Aorta (tissue), 5 donors: ENCODE data around the gene OR9A4. TPM values are rescaled to one million over a fixed set of nuclear protein-coding genes. Genes with fewer than 3 reads are reported as not detected.

Source experiments
- ATAC-seq: fragments of 200-7000 bp; cut with Tn5 transposase; one replicate; pipeline ENCODE4 v1.9.1; 2022; ENCODE audit warnings: moderate library complexity; ENCODE audit not compliant: low FRiP score
- DNase-seq, 2 donors: peaks; one replicate each; pipeline ENCODE4 v3.0.0-alpha.2; 2020
- H3K27ac ChIP-seq, 2 donors: one replicate each; pipeline ENCODE4 v1.5.1; 2013; ENCODE audit warnings: low read length in 2 of 2, mild to moderate bottlenecking in 2 of 2, moderate library complexity in 2 of 2, control low read depth in 1 of 2, inconsistent platforms in 1 of 2, low read depth in 1 of 2
- H3K27me3 ChIP-seq, 2 donors: one replicate each; pipeline ENCODE4 v1.6.1; 2013; ENCODE audit warnings: control low read depth in 1 of 2, low read length in 1 of 2, mild to moderate bottlenecking in 1 of 2, moderate library complexity in 1 of 2; ENCODE audit not compliant: insufficient read depth in 2 of 2, control insufficient read depth in 1 of 2
- H3K36me3 ChIP-seq, 2 donors: one replicate each; pipeline ENCODE4 v1.6.1; 2013; ENCODE audit warnings: control low read depth in 1 of 2, low read length in 1 of 2, mild to moderate bottlenecking in 1 of 2; ENCODE audit not compliant: insufficient read depth in 2 of 2, control insufficient read depth in 1 of 2
- H3K4me1 ChIP-seq, 2 donors: one replicate each; pipeline ENCODE4 v1.6.1; 2013; ENCODE audit warnings: low read length in 2 of 2, control low read depth in 1 of 2, mild to moderate bottlenecking in 1 of 2, moderate library complexity in 1 of 2; ENCODE audit not compliant: insufficient read depth in 2 of 2, control insufficient read depth in 1 of 2
- H3K4me3 ChIP-seq, 2 donors: one replicate each; pipeline ENCODE4 v1.5.1; 2013; ENCODE audit warnings: low read length in 2 of 2, control low read depth in 1 of 2, mild to moderate bottlenecking in 1 of 2
- H3K9me3 ChIP-seq: one replicate; pipeline ENCODE4 v1.6.1; 2013; ENCODE audit warnings: mild to moderate bottlenecking, low read length; ENCODE audit not compliant: control insufficient read depth
- WGBS, 2 donors: extraction: QIAGEN DNeasy Blood & Tissue Kit; methylation state at CpG; one replicate each; pipeline ENCODE4 v1.1.7; 2013; 5-methylcytosine and 5-hydroxymethylcytosine counted together
- intact Hi-C, 2 donors: fragments of 100-400 bp; cut with DNase I; formaldehyde crosslinking; loops; one replicate each; pipeline versions ENCODE4 v1.14.2 to v1.15.0; 2022
- polyA plus RNA-seq, 2 donors: library from polyadenylated mRNA; stranded (reverse); fragments of 200-250 nt; gene quantifications; one replicate each; pipeline ENCODE4 v1.2.3, GENCODE V29; 2013
- total RNA-seq, 2 donors: library from RNA; stranded (reverse); fragmentation: NEBNext Ultra II Directional; extraction: Animal tissue kit (Norgen Biotek cat#: 25700); gene quantifications; one replicate each; pipeline ENCODE4 v1.2.1, GENCODE V29; 2021
- donor health status: healthy with polysubstance abuse.
- donor health status: Bipolar disorder and iron deficiency.
- donor health status: DM: no; HTN: no; CAD: no.
- donor health status: DM: no; HTN: no; CAD: no.
- donor health status: DM: yes; HTN: yes; CAD: no.

The OR9A4 gene
- total and polyA plus RNA-seq, 4 donors = 0.36 TPM; not detected in 3

- intact Hi-C loops = no loop called here
- WGBS, 2 donors = 79 to 95% methylated on average over 1 of the region's 1 CpG
- Histone ChIP-seq H3K4me1 (no peaks in the 10 kb centered on the region), H3K27me3 (no peaks in the 10 kb centered on the region), H3K27ac (no peak overlapping the region), H3K9me3 (no peaks in the 10 kb centered on the region), H3K4me3 (no peak overlapping the region), H3K36me3 (no peaks in the 10 kb centered on the region)
- DNase-seq (no peak), ATAC-seq (no peak)
Observed at GRCh38 chr7:141950806-141951205, 34.6 kb downstream of the OR9A4 start.

- intact Hi-C loops = no loop called here
- Histone ChIP-seq H3K27me3 (no peaks in the 10 kb centered on the region), H3K4me3 (no peak overlapping the region), H3K4me1 (no peaks in the 10 kb centered on the region), H3K36me3 (no peaks in the 10 kb centered on the region), H3K27ac (no peak overlapping the region), H3K9me3 (no peaks in the 10 kb centered on the region)
- WGBS, 2 donors = 80 to 86% methylated on average over 1 of the region's 1 CpG
- DNase-seq = no peak
- no peak for ATAC-seq
Observed at GRCh38 chr7:141952461-141952860, 36.3 kb downstream of the OR9A4 start.

GRCh38 chr7:141954334-141954733 lies 38.1 kb downstream of the OR9A4 start:
- Histone ChIP-seq H3K27me3 (no peaks in the 10 kb centered on the region), H3K36me3 (no peaks in the 10 kb centered on the region), H3K9me3 (no peaks in the 10 kb centered on the region), H3K4me1 (no peaks in the 10 kb centered on the region), H3K4me3 (no peak overlapping the region), H3K27ac (no peak overlapping the region)
- 82 to 84% methylated on average over 1 of the region's 1 CpG for WGBS, 2 donors
- intact Hi-C loops = no loop called here
- no peak for DNase-seq
- ATAC-seq = no peak

- ATAC-seq = no peak
- 63% methylated on average over 3 of the region's 3 CpGs for WGBS, 2 donors
- Histone ChIP-seq H3K4me1 (no peaks in the 10 kb centered on the region), H3K4me3 (no peak overlapping the region), H3K36me3 (no peaks in the 10 kb centered on the region), H3K9me3 (no peaks in the 10 kb centered on the region), H3K27ac (no peak overlapping the region), H3K27me3 (no peaks in the 10 kb centered on the region)
- DNase-seq = no peak
- intact Hi-C loops = no loop called here
Observed at GRCh38 chr7:141956084-141956483, 39.9 kb downstream of the OR9A4 start.

GRCh38 chr7:141960687-141961422 lies 44.7 kb downstream of the OR9A4 start:
- DNase-seq (no peak), ATAC-seq (no peak)
- no peaks in the 10 kb centered on the region for H3K27me3 ChIP-seq
- no peak overlapping the region for H3K4me3 ChIP-seq
- no peak overlapping the region for H3K27ac ChIP-seq
- intact Hi-C loops = no loop called here
- 84 to 86% methylated on average over 3 of the region's 3 CpGs for WGBS, 2 donors
- H3K4me1 ChIP-seq = no peaks in the 10 kb centered on the region
- no peaks in the 10 kb centered on the region for H3K36me3 ChIP-seq
- no peaks in the 10 kb centered on the region for H3K9me3 ChIP-seq

Other genes with a start within 250 kb of the OR9A4 start
- gene DENND11, start 214.2 kb upstream of the OR9A4 start, total RNA-seq = 10 to 100 TPM; 19.1 to 31.6 TPM
- gene DENND11, start 214.2 kb upstream of the OR9A4 start, polyA plus RNA-seq = 10 to 100 TPM in 1 of 2 donors, 1 to 10 TPM in 1; 7.3 to 11.8 TPM
- gene WEE2, start 208.0 kb upstream of the OR9A4 start, total RNA-seq = under 1 TPM in 1 of 2 donors, not detected in 1; 0.12 TPM
- gene WEE2, start 208.0 kb upstream of the OR9A4 start, polyA plus RNA-seq = not detected
- gene SSBP1, start 178.0 kb upstream of the OR9A4 start, total RNA-seq = 10 to 100 TPM; 72.1 to 77.0 TPM
- gene SSBP1, start 178.0 kb upstream of the OR9A4 start, polyA plus RNA-seq = 100 to 1,000 TPM; 157 to 162 TPM
- 1 to 10 TPM; 3.1 to 5.2 TPM for gene TAS2R3, start 152.3 kb upstream of the OR9A4 start, total RNA-seq
- under 1 TPM in 1 of 2 donors, not detected in 1; 0.15 TPM for gene TAS2R3, start 152.3 kb upstream of the OR9A4 start, polyA plus RNA-seq
- 1 to 10 TPM; 1.6 to 4.5 TPM for gene TAS2R4, start 139.7 kb upstream of the OR9A4 start, total RNA-seq
- gene TAS2R4, start 139.7 kb upstream of the OR9A4 start, polyA plus RNA-seq = under 1 TPM in 1 of 2 donors, not detected in 1; 0.15 TPM
- gene TAS2R5, start 126.2 kb upstream of the OR9A4 start, total RNA-seq = 1 to 10 TPM; 1.7 to 5.0 TPM
- under 1 TPM in 1 of 2 donors, not detected in 1; 0.18 TPM for gene TAS2R5, start 126.2 kb upstream of the OR9A4 start, polyA plus RNA-seq
- not detected for gene PRSS37, start 74.9 kb upstream of the OR9A4 start, total RNA-seq
- not detected for gene PRSS37, start 74.9 kb upstream of the OR9A4 start, polyA plus RNA-seq
- 1 to 10 TPM; 7.7 to 8.0 TPM for gene CLEC5A, start 30.6 kb downstream of the OR9A4 start, total RNA-seq
- gene CLEC5A, start 30.6 kb downstream of the OR9A4 start, polyA plus RNA-seq = 1 to 10 TPM in 1 of 2 donors, under 1 TPM in 1; 0.51 to 1.9 TPM
- gene TAS2R38, start 57.4 kb downstream of the OR9A4 start, total RNA-seq = not detected
- not detected for gene TAS2R38, start 57.4 kb downstream of the OR9A4 start, polyA plus RNA-seq
- gene MGAM, start 79.5 kb downstream of the OR9A4 start, total RNA-seq = 1 to 10 TPM; 2.6 to 8.3 TPM
- 1 to 10 TPM in 1 of 2 donors, under 1 TPM in 1; 0.18 to 7.0 TPM for gene MGAM, start 79.5 kb downstream of the OR9A4 start, polyA plus RNA-seq
- under 1 TPM; 0.12 to 0.65 TPM for gene MGAM2, start 195.3 kb downstream of the OR9A4 start, total RNA-seq
- gene MGAM2, start 195.3 kb downstream of the OR9A4 start, polyA plus RNA-seq = 1 to 10 TPM in 1 of 2 donors, under 1 TPM in 1; 0.03 to 1.4 TPM